Right atrium auricular region (tissue), 2 donors: ENCODE data around the gene ERN2. TPM values are rescaled to one million over a fixed set of nuclear protein-coding genes. Genes with fewer than 3 reads are reported as not detected.

ENCODE experiments used
- DNase-seq: peaks from one replicate; pipeline ENCODE4 v3.0.0-alpha.2; 2019; ENCODE audit warnings: low spot score
- H3K27ac ChIP-seq, 2 donors: fragments of 200-600 bp; sonication (generic); 1 replicate in 1 of 2; 2 replicates in 1 of 2; pipeline ENCODE4 v1.5.1; 2016 to 2019
- H3K27me3 ChIP-seq, 2 donors: fragments of 200-600 bp; sonication (generic); one replicate each; pipeline versions ENCODE4 v1.5.1 to v1.6.0; 2017 to 2019
- H3K36me3 ChIP-seq: fragments of 200-600 bp; sonication (generic); one replicate; pipeline ENCODE4 v1.5.1; 2016
- H3K4me1 ChIP-seq, 2 donors: fragments of 200-600 bp; sonication (generic); one replicate each; pipeline versions ENCODE4 v1.5.1 to v1.6.0; 2017 to 2019
- H3K4me3 ChIP-seq, 2 donors: fragments of 200-600 bp; sonication (generic); 1 replicate in 1 of 2; 2 replicates in 1 of 2; pipeline ENCODE4 v1.5.1; 2017 to 2019; ENCODE audit warnings: mild to moderate bottlenecking in 1 of 2, moderate library complexity in 1 of 2
- H3K9me3 ChIP-seq, 2 donors: fragments of 200-600 bp; sonication (generic); one replicate each; pipeline ENCODE4 v1.5.1; 2019
- CTCF ChIP-seq, 2 donors: fragments of 200-600 bp; sonication (generic); IDR thresholded peaks; one replicate each; pipeline ENCODE4 v1.5.1; 2019; ENCODE audit warnings: antibody characterized with exemption in 2 of 2
- total RNA-seq, 2 donors: library from RNA; depleted of rRNA; stranded (reverse); fragments of >200 nt; gene quantifications; one replicate each; pipeline ENCODE4 v1.1.0, GENCODE V29; 2016

The ERN2 gene
- total RNA-seq, 2 donors from 2014 or later: not detected

DNA sequence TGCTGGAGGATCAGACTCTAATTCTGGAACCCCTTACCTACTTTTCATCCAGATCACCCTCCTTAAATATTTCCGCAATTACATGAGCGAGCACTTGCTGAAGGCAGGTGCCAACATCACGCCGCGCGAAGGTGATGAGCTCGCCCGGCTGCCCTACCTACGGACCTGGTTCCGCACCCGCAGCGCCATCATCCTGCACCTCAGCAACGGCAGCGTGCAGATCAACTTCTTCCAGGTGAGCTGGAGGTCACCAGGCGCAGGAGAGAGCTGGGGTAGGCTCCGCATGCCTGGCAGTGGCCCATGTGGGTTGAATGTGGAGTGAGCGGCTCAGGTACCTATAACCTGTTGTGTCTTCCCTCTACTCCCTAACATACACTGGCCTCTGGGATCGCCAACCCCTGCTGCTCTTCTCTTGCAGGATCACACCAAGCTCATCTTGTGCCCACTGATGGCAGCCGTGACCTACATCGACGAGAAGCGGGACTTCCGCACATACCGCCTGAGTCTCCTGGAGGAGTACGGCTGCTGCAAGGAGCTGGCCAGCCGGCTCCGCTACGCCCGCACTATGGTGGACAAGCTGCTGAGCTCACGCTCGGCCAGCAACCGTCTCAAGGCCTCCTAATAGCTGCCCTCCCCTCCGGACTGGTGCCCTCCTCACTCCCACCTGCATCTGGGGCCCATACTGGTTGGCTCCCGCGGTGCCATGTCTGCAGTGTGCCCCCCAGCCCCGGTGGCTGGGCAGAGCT lies 23.4 kb downstream of the ERN2 start:
- H3K4me3 ChIP-seq: no peak overlapping the region
- H3K9me3 ChIP-seq: no peaks in the 10 kb centered on the region
- DNase-seq: no peak
- no peak overlapping the region for H3K27ac ChIP-seq
- peaks cover 31% of the 10 kb centered on the region for H3K36me3 ChIP-seq
- H3K27me3 ChIP-seq: no peaks in the 10 kb centered on the region
- TF ChIP-seq CTCF (IDR thresholded peaks at IDR 0.05): no peak
- peaks cover 0 to under 1% of the 10 kb centered on the region in 2 donors for H3K4me1 ChIP-seq

DNA sequence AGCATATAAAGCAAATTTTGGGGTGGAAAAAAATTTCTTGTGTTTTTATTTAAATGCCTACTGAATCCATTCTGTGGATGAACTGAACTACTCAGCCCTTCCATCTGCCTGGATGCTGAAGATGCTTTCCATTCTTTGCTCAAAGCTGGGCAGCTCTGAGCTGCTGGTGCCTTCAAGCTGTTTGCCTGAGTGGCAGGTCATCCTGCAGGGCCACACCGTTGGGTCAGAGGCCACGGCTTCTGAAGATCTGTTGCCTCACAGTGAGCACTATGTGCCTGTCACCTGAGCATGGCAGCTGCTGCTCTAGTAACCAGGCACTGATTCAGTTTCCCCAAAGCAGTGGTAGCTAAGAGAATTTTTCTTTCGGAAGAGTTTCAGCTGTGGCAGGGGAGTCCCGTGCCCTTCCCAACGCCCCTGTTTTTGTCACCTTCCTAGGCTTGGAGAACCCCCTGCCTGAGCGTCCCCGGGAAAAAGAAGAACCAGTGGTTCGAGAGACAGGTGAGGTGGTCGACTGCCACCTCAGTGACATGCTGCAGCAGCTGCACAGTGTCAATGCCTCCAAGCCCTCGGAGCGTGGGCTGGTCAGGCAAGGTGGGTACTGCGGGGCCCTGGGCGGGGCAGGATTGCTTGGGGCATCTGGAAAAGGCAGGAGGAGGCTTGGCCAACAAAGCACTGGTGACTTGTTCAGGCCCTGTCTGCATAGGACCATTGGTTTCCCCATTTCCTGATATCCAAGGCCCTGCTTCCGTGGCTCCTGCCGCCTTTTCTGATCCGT lies 25.8 kb downstream of the ERN2 start:
- Histone ChIP-seq H3K27ac (no peak overlapping the region), H3K27me3 (no peaks in the 10 kb centered on the region), H3K36me3 (peaks cover 31% of the 10 kb centered on the region), H3K9me3 (no peaks in the 10 kb centered on the region), H3K4me3 (no peak overlapping the region), H3K4me1 (no peaks in the 10 kb centered on the region)
- no peak for DNase-seq
- TF ChIP-seq CTCF (IDR thresholded peaks at IDR 0.05): no peak

GRCh38 chr16:23683487-23683886 lies 29.5 kb downstream of the ERN2 start:
- peaks cover 10% of the 10 kb centered on the region for H3K36me3 ChIP-seq
- H3K4me3 ChIP-seq: no peak overlapping the region
- no peaks in the 10 kb centered on the region for H3K27me3 ChIP-seq
- no peak for TF ChIP-seq CTCF (IDR thresholded peaks at IDR 0.05)
- H3K9me3 ChIP-seq: no peaks in the 10 kb centered on the region
- no peak overlapping the region for H3K27ac ChIP-seq
- H3K4me1 ChIP-seq: peaks cover 0 to 11% of the 10 kb centered on the region in 2 donors
- DNase-seq: no peak

- Histone ChIP-seq H3K9me3 (no peaks in the 10 kb centered on the region), H3K27me3 (no peaks in the 10 kb centered on the region), H3K4me3 (no peak overlapping the region), H3K27ac (no peak overlapping the region), H3K4me1 (peaks cover 0 to 17% of the 10 kb centered on the region in 2 donors), H3K36me3 (peaks cover 6% of the 10 kb centered on the region)
- no peak for TF ChIP-seq CTCF (IDR thresholded peaks at IDR 0.05)
- no peak for DNase-seq
Observed at GRCh38 chr16:23682181-23682580, 30.8 kb downstream of the ERN2 start.

DNA sequence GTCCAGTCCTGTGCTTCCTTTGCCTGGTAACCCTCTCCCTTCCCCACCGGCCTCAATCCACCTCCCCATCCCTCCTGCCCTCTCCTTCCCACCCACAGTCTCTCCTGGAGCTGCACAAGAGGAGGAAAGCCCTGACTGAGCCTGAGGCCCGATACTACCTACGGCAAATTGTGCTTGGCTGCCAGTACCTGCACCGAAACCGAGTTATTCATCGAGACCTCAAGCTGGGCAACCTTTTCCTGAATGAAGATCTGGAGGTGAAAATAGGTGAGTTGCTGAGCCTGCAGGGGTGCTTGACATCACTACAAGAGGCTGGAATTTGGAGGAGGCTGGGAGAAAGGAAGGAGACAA lies 33.1 kb downstream of the ERN2 start:
- no peak for DNase-seq
- H3K4me1 ChIP-seq: peaks cover 0 to 17% of the 10 kb centered on the region in 2 donors
- TF ChIP-seq CTCF (IDR thresholded peaks at IDR 0.05): no peak
- H3K9me3 ChIP-seq: no peaks in the 10 kb centered on the region
- no peak overlapping the region for H3K4me3 ChIP-seq
- H3K36me3 ChIP-seq: peaks cover 6% of the 10 kb centered on the region
- no peaks in the 10 kb centered on the region for H3K27me3 ChIP-seq
- H3K27ac ChIP-seq: no peak overlapping the region
